ENCODE measurements around the gene ZNF646.

GRCh38 chr16:31094088-31094423, 19.8 kb downstream of the ZNF646 start:
- TF ChIP-seq YY1 (IDR thresholded peaks at IDR 0.05; ENCODE audit: insufficient read depth, insufficient read length) = no peak
- no peak for TF ChIP-seq ZNF274 (IDR thresholded peaks at IDR 0.05; ENCODE audit: low read depth, low read length)
- TF ChIP-seq SUZ12 (IDR thresholded peaks at IDR 0.05; ENCODE audit: extremely low read depth, insufficient read depth, insufficient read length) = no peak
